SH-SY5Y (cell line): ENCODE measurements around the gene BLMH.

Source experiments
- GATA2 ChIP-seq: IDR thresholded peaks from 2 replicates; pipeline ENCODE4 v1.6.1; 2011; ENCODE audit warnings: mild to moderate bottlenecking, low read depth, low read length
- GATA3 ChIP-seq: IDR thresholded peaks from 2 replicates; pipeline ENCODE4 v1.6.1; 2011; ENCODE audit warnings: low read depth, mild to moderate bottlenecking, low read length, moderate library complexity

- TF ChIP-seq GATA2 (no peak), GATA3 (no peak)
These were observed 16.7 kb upstream of the BLMH start for GRCh38 chr17:30308406-30308805.
